HuH-7 (cell line): ENCODE measurements around the gene MXRA7.
"Not testable (repeated sequence)": the region's sequence is repeated elsewhere in the genome, so short reads cannot be mapped to it uniquely, and the experiment has no call there.

Experiments
- DNase-seq: peaks from one replicate; pipeline ENCODE4 v3.0.0; 2011; ENCODE audit warnings: low spot score

Gene MXRA7

DNA sequence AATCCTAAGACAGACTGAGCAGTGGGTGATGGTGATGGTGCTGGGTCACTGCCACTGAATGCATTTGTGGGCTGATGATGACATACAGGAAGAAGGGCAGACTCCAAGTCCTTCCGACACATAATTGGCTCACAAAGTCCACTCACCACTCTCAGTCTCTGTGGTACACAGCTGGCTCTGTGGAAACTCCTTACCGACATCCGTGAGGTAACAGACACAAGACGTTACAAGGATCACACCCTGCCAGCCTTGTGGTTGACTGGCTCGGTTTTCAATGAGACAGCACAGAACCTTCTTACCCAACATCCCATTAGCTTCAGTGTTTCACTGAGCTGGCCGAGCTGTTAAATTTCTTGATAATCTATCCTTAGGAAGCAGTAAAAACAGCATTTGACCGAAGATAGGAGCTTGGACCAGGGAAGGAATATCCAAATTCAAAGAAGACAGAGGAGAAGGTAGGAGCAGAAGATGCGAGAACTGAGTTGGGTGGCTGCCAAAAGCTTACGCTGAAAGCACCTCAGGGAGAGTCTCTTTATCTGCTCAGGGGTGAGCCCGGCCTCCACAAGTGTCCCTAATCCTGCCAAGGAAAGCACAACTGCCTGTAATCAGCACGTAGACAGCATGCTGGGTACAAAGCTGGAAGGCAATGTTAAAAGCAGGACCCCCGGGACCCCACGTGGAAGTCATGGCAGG is 5.5 kb upstream of the MXRA7 start:
- no peak for DNase-seq

- DNase-seq: no peak
Observed at GRCh38 chr17:76715496-76715830, 4.7 kb upstream of the MXRA7 start.

DNA sequence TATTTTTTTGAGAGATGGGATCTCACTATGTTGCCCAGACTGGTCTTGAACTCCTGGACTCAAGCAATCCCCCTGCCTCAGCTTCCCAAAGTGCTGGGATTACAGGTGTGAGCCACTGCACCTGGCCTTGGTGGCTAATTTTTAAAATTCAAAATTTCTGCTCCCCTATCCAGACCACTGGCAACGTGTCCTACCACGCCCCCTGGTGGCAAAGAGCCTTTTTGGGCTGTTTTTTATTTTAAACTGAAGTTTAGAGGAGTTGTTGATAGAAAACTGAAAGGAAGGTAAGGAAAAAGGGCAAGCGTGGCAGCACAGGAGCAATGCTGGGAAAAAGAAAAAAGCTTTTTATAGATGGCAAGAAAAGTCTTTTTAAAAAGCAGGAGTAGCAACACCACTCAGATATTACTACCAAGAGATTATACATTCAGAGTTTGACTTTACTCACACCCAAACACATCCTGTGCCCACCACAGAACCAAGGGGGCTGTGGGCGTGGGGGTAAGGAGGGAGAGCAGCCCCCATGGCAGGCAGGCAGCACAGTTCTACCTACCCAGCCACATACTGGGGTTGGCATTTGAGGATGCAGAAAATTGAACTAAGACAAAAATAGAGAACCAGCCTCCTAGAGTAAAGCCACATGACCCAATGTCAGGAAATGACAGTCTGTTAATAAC is 4.2 kb upstream of the MXRA7 start:
- peak; percentile 56 for DNase-seq

DNA sequence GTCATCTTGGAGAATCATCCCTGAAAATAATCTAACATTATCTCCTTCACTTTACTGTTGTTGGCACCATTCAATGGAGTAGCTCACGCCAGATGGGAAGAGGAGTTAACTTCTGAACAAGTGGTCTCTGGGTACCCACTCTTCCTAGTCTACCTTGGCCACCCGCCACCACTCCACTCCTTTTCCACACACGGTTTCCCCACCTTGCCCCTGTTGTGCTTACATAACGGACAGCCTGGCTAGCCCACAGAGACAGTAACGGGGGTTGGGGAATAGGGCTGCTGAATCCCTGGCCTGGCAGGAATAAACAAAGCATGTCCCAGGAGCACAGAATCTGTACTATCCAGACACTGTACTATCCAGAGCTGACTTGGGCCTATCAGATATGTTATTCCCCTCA is 3.6 kb upstream of the MXRA7 start:
- no peak for DNase-seq

DNA sequence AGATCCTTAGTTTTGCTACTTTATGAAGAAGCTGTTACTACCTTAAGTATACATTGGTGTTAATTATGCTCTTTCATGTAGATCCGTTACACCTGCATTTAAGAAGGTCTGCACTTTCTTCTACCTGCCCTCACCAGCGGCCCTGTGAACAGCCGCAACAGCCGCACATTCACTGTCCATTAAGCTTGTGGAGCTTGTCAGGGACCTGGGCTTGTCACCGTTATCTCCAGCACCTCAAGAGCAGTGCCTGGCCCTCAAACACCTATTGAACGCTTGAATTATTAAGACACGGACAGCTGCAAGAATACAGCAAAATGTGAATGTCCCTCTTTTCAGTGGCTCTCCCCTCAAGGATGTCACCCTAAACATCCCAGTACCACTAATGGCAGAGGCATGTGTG is 3.0 kb upstream of the MXRA7 start:
- DNase-seq: no peak

- not testable (repeated sequence) for DNase-seq
Observed at GRCh38 chr17:76712321-76712720, 1.6 kb upstream of the MXRA7 start.

- peak; percentile 44 for DNase-seq
Observed at GRCh38 chr17:76709951-76710862, 558 bp downstream of the MXRA7 start.

- no peak for DNase-seq
Observed at GRCh38 chr17:76709077-76709950, 1.5 kb downstream of the MXRA7 start.

GRCh38 chr17:76707985-76708807 is 2.6 kb downstream of the MXRA7 start:
- peak; percentile 72 for DNase-seq

DNA sequence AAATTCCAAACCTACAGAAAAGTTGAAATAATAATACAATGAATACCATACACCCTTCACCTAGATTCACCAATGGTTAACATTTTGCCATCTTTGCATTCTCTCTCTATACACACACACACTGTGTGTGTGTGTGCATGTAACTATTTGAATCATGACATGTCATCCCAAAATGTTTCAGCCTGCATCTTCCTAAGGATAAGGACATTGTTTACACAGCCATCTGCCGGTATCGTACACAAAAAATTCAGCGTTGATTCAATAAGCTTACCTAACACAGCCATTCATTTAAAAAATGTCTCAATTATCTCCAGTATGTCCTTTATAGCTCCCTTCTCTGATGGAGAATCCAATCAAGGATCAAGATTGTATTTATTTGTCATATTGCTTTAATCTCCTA is 3.9 kb downstream of the MXRA7 start:
- DNase-seq: no peak

DNA sequence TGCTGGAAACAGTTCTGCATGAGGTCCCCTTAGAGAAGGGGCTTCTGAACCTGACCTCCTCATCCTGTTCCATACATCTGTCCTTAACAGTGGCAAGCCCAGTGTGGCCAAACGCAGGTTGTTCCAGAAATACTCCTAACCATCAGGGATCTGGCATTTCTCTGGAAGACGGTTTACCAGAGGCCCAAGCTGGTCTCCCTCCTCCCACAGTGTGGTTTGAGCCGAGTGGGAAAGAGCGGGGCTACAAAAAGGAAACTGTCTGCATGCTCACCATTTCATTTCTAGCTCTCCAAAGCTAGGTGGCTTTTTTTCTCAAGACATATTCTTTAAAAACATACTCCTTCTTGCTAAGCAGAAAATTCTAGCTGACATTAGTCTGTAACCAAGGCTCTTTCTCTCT is 6.0 kb downstream of the MXRA7 start:
- no peak for DNase-seq

GRCh38 chr17:76702941-76703637 is 7.7 kb downstream of the MXRA7 start:
- no peak for DNase-seq

DNA sequence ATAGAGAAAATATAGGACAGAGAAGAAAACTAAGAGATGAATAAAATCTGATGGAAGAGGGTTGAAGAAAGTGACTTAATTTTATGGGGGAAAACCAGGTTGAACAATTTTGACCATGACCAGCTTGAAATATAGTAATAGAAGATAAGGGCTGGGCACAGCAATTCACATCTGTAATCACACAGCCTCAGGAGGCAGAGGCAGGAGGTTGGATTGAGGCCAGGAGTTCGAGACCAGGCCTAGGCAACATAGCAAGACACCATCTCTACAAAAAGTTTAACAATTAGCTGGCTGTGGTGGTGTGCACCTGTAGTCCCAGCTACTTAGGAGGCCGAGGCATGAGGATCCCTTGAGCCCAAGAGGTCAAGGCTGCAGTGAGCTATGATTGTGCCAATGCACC is 8.7 kb downstream of the MXRA7 start:
- DNase-seq: no peak

DNA sequence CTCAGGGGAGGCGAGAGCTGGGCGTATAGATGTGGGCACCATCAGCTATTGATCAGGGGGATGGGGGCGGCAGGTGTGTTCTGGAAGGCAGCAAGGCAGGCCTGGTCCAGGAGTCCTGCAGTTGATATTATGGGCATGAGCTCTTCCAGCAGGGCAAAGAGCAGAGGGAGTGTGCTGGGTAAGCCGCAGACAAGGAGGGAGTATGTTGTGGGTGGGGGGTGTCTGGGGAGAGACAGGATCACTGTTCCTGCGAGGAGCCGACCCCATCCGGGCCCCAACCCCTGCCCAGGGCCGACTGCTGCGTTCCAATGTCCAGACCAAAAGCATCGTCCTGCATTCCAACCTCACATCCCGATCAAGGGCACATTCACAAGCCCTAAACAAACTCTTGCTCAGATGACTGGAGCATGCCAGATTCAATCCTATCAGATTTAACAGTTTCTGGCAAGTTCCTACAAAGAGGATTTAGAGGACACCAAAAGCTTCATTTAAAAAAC is 9.2 kb downstream of the MXRA7 start:
- DNase-seq: no peak

GRCh38 chr17:76700617-76701470 is 9.9 kb downstream of the MXRA7 start:
- no peak for DNase-seq

DNA sequence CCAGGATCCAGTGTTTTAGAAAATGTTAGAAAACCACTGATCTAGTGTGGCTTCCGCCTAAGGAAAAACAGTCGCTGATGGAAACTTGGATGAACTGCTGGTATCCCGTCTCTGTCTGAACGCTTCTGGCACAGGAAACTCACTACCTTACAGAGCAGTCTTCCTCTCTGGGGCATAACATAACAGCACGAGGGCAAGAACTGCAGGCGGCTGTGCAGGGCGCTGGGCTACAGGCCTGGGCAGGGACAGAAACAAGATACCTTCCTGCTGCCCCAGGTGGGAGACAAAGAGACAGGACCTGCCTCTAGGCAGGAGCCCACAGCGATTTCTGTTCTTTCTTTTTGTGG is 10.5 kb downstream of the MXRA7 start:
- no peak for DNase-seq

- DNase-seq: not testable (repeated sequence)
Observed at GRCh38 chr17:76698466-76698977, 12.2 kb downstream of the MXRA7 start.

DNA sequence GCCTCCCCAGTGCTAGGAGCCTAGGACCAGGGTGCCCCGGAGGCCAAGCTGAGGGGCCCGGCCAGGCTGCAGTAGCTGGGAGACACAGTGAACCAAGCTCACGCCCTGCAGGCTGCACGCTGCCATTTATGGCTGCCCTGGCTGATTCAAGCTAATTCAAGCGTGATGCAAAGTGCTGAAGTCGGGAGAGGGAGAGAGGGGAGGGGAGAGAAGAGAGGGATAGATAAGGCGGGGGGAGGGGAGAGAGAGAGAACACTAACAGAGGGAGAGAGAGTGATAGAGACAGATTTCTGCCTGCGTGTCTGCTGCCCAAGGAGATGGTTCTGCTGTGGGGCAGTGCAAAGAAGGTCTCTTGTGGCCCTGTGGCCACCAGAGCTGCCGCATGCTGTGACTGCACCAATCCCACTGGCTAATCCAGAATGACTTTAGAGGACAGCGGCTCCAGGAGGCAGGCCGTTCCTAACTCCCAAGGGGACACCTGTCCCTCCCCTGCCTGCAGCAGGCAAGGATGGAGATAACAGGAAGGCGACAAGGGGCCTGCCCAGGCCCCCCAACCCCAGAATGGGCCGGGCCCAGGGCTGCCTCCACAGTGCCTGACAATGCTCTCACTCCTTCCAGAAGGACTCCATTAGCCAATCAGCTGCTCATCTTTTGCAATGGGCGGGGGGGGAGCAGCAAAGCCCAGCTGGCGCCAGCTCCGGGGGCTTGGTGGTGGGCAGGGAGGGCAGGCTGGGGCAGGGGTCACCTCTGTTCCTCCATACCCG is 12.9 kb downstream of the MXRA7 start:
- DNase-seq: peak; percentile 72
